NCI-H69 (cell line): ENCODE data around the gene BCL2L2.

ENCODE experiments used
- DNase-seq: peaks from one replicate; lab custom pipeline; 2025; lab: John Stamatoyannopoulos, UW

The BCL2L2 gene

DNA sequence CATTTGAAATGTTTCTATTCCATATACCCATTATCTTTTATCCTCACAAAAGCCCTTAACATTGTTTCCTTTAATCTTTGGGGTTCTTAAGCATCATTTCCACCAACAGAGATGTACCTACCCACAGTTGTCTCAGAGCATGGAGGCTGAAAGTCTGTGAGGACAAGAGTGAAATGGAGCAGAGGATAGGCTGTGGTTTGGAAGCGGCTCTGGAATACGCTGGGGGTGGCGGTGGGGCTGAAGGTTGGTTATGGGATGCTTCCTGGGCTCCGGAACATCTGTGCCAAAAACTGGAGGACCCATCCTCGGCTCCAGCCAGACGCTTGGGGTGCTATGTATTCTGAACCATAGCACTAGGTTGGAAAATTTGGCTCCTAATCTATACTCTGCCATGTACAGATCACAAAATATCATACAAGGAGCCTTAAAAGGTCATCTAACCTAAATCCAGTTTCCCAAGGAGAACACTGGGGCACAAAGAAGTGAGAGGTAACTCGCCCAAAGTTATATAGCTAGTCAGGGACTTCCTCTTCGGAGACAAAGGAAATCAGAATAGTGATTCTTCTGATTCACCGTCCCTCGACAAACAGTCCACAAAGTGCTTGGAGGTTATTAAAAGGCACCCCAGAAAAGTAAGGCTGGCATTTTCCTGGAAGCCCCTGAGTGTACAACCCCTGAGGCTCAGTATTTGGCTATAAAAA is 6.5 kb upstream of the BCL2L2 start:
- no peak for DNase-seq

DNA sequence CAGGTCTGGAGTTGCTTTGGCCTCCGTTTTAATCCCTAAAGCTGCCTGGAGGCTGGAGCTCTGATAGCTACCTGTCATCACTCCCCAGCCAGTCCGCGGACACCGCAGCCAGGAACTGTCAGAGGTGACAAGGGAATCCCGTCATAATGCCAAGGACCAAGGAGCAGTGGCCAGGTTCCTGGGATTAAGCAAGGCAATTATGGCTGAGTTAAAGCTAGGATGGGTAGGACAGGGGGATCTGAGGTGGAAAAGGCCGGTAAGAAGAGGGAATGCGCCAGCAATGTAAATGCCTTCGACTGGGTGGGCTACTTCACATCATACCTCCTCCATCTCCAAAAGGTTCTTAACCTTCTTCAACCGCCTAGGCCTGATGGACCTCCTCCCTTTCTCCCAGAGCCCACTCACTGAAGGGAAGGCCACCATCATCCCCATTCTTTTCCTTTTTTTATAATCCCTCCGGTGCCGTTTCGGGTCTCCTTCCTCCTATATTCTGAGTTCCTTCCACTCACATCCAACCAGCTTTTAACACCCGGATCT is 5.9 kb upstream of the BCL2L2 start:
- DNase-seq = peak; percentile 60

DNA sequence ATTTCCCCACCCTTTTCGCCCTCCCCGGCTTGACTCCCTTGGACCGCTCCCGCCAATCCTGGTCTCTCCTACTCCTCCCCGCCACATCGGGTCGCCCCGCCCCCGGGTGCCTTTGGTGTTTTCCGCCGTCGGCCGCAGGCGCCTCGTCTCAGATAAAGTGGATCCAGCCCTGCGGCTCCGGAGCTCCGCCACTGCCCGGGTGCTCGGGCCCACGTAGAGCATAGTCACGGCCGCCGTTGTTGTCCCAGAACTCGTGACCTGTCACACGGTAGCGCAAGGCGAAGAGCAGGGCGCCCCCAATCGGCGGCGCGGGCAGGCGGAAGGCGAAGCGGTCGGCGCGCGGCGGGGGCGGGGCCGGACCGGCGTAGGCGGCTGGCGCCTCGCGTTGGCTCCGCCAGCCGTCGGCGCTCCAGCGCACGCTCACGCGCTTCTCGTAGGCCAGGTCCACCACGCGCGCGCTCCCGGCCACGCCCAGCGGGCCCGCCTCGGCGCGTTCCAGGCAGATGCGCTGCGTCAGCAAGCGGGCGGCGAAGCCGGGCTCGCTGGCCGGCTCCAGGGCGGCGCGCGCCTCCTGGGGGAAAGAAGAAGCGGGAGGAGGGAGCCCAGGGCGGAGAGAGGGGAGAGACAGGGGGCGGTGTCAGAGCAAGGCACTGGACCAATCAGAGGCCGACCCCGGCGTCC is 5.2 kb upstream of the BCL2L2 start:
- DNase-seq = peak; percentile 100

DNA sequence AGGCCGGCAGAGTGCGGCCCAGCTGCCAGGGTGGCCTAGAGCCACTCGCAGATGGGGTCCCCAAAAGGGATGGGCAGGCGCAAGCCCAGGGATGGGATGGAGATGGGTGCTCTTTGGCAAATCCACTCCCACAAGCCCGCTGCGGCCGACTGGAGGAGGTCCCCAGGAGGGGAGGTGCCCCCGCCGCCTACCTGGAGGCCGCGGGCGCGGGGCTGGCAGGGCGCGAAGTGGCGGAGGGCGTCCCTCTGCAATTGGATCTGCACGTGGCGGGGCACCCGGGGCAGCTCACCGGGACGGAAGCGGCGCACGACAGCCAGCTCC is 4.7 kb upstream of the BCL2L2 start:
- DNase-seq = no peak

DNA sequence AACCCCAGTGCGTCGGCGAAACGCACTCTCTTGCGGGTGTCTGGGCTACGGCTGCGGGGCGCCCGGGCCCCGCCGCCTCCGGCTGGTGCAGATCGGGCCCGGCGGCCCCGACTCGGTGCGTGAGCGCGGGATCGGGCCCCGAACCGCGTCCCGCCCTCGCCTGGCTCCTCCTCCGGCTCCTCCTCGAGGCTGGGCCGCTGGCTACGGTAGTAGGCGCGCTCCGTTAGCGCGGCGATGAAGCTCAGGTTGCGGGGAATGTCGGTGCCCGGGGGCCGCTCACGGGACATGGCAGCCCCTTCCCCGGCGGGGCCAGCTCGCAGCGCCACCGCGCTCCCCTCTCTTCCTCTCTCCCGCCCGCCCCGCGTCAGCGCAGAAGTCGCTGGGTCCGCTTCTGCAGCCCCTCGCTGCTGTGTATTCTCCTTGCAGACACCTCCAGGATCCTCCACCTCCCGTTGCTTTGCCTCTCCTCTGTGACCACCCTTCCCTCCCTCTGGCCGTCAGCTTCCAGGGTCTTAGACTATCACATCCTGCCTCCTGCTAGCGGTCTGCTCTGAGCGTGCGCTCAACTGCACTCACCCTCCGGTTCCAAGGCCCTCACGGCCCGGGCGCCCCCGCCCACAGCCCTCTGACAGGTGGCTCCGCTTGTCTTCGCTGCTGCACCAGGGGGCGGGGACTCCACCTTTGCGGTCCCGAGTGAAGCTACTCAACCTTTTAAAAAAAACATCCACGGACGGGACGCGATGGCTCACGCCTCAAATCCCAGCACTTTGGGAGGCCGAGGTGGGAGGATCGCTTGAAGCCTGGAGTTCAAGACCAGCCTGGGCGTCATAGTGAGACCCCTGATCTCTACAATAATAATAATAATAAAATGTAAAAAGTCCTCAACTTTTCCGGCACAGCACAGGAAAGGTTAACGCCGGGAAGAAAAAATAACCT is 4.1 kb upstream of the BCL2L2 start, which contains the start of gene PPP1R3E:
TSS of gene PPP1R3E (minus strand) at position 570 of the 936 bp plus-strand sequence. CDS start at position 287, 283 bp downstream.
- DNase-seq = peak; percentile 87

DNA sequence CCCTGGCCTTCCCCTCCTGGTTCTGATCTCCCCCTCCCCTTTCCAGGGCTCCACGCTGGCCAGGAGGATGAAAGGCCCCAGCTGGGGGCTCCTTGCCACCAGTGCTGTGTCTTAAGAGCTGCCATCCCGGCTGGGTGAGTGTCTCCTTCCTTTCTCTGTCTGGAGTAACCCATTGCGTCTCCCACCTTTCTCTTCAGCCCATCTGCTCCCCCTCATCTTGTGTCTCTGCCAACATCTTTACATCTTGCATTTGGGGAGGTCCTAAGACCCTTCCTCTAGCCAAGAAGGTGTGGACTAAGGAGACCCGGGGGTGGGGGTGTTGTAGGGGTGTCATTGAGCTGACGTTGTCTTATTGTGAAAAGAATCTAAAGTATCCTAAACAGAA is 505 bp downstream of the BCL2L2 start:
- DNase-seq = no peak

DNA sequence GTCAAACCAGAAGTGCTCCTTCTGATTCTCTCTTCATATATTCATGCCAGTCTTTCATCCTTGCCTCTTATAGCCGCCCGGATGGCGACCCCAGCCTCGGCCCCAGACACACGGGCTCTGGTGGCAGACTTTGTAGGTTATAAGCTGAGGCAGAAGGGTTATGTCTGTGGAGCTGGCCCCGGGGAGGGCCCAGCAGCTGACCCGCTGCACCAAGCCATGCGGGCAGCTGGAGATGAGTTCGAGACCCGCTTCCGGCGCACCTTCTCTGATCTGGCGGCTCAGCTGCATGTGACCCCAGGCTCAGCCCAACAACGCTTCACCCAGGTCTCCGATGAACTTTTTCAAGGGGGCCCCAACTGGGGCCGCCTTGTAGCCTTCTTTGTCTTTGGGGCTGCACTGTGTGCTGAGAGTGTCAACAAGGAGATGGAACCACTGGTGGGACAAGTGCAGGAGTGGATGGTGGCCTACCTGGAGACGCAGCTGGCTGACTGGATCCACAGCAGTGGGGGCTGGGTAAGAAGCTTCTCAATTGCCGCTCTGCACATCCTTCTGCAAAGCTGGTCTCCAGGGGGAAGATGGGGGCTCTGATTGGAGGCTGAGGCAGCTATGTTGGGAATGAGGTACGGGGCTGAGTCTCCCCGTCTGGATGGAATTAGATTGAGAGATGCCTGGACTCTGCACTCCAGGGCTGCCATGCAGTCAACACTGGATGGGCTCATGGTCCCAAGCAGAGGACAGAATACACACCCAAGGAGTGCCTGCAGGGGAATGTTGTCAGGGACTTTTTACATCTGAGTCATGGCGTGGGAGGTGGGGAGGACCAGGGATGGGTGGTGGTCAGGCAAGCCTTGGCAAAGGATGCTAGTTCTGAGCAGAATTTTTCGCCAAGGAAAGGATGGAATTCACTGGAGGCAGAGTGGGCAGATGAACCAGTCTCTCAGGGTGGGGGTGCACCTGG is 1.3 kb downstream of the BCL2L2 start:
- no peak for DNase-seq

GRCh38 chr14:23308721-23309445 is 2.2 kb downstream of the BCL2L2 start:
- DNase-seq = no peak

DNA sequence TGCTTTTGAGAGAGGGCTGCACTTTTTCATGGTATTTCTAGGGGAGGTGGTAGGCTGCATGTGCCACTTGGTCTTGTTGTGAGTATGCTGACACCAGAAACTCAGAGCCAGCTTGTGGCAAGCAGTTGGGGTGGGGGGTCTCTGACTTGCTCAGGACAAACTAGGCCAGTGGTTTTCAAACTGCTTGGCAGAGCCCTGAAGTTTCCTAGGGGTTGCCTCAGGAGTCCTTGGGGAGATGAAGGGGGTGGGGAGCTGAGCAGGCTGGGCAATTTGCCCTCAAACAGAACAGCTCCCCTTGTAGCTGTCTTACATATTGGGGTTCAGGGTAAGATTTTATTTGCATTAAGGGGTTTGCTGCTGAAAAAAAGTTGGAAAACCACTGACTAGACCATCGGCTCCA is 3.9 kb downstream of the BCL2L2 start:
- DNase-seq = no peak

DNA sequence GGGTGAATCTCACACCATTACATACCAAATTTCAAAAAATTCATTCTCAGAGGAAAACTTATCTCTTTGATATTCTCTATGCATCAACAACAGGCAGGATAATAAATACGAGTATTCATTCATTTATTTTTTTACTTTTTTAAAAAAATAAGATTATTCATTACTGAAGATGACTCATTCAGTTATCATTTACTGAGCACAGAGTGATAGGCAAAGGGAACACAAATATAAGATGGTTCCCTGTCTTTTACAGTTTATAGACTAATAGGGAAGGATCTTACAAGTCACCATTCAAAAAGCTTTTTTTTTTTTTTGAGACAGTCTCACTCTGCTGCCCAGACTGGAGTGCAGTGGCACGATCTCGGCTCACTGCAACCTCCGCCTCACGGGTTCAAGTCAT is 9.7 kb downstream of the BCL2L2 start:
- no peak for DNase-seq

DNA sequence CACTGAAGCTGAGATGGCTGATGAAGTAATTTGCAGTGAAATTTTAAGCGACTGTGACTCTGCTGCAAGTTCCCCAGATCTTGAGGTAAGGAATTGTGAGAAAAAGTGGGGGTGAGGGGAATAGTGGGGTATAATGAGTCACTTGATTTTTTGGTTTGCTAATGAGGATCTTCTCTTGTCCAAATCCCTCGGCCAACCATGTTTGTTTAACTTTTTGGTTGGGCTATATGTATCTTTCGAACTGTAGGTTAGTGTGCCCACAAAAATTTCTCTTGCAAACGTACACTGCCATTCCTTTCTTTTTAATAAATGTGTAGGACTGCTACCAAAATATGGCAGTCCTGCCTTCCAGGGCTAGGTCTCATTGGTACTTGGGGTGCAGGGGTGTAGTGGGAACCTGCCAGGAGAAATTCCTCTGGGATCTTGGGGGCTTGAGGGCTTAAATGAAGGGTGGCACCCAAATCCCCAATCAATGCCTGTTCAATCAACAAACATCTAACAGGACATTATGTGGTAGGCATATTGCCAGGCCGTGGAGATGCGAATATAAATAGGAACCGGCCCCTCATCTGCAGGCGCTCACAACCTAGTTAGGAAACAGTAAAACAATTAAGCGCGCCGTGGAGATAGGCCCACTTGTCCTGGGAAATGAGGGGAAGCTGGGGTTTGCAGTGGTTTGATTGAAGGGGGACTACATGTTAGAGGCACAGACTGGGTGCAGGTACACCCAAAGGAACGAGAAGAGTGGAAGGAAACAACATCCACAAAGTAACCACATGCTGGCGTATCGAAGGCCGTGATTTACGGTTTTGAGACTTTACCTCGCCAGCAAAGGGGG is 13.3 kb downstream of the BCL2L2 start:
- no peak for DNase-seq

DNA sequence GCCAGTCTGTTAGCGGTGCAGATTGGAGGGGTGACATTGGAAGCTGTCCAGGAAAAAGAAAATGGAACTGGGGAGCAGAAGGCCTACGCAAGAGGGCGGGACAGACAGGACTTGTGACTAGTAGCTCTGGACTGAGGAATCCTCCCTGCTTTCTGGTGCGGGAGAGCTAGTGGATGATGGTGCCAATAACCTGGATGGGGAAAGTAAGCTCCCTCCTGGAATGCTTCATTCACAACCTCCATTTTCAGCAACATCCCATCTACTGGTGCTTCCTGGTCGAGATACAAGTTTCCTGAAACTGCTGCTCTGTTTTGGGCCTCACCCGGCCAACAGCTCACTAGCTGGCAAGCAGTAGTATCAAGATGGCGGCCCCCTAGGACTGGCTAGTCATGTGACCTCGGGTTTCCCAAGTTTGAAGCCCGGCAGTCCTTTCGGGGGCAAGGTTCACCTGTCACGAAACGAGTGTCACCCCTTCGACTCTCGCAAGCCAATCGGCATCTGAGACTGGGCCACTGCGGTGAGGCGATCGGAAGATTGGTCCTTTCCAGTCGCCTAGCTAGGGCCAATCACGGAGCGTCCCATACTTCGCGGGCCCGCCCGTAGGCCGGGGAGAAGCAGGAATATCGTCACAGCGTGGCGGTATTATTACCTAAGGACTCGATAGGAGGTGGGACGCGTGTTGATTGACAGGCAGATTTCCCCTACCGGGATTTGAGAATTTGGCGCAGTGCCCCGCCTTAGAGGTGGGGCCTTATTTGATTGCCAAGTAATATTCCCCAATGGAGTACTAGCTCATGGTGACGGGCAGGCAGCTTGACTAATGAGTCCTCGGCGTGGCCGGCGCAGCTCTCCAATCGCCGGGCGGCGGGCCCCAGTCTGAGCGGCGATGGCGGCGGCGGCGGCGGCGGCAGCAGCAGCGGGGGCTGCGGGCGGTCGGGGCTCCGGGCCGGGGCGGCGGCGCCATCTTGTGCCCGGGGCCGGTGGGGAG is 14.2 kb downstream of the BCL2L2 start, which contains the start of gene PABPN1:
TSS of gene PABPN1 (plus strand) at position 874 of the 988 bp plus-strand sequence. CDS start at position 887, 13 bp downstream.
- peak; percentile 100 for DNase-seq

DNA sequence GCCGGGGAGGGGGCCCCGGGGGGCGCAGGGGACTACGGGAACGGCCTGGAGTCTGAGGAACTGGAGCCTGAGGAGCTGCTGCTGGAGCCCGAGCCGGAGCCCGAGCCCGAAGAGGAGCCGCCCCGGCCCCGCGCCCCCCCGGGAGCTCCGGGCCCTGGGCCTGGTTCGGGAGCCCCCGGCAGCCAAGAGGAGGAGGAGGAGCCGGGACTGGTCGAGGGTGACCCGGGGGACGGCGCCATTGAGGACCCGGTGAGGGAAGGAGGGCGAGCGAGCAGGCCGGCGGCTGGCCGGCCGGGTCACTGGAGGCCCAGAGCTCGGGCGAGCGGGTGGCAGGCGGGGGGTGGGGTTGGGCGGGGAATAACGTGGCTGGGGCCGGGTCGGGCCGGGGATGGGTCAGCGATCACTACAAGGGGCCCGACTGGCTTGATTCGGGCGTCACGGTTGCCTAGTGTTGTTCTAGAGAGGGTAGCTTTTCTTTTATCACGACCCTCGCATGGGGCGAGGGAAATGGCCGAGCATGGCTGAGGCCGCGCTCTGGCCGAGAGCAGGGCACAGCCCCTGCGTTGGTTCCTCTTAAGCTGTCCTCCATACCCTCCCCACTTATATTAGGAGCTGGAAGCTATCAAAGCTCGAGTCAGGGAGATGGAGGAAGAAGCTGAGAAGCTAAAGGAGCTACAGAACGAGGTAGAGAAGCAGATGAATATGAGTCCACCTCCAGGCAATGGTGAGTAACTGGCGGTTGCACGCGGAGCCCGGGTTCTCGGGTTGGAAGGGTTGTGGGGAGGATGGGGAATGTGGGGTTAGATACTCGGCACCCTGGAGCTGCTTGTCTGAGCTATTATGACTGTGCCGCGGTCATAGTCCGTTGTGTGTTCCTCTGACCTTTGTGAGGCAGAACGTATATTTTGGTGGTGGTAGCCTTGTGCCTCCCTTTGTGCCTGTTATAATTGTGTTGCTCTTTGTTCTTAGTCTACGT is 15.2 kb downstream of the BCL2L2 start:
- peak; percentile 59 for DNase-seq

DNA sequence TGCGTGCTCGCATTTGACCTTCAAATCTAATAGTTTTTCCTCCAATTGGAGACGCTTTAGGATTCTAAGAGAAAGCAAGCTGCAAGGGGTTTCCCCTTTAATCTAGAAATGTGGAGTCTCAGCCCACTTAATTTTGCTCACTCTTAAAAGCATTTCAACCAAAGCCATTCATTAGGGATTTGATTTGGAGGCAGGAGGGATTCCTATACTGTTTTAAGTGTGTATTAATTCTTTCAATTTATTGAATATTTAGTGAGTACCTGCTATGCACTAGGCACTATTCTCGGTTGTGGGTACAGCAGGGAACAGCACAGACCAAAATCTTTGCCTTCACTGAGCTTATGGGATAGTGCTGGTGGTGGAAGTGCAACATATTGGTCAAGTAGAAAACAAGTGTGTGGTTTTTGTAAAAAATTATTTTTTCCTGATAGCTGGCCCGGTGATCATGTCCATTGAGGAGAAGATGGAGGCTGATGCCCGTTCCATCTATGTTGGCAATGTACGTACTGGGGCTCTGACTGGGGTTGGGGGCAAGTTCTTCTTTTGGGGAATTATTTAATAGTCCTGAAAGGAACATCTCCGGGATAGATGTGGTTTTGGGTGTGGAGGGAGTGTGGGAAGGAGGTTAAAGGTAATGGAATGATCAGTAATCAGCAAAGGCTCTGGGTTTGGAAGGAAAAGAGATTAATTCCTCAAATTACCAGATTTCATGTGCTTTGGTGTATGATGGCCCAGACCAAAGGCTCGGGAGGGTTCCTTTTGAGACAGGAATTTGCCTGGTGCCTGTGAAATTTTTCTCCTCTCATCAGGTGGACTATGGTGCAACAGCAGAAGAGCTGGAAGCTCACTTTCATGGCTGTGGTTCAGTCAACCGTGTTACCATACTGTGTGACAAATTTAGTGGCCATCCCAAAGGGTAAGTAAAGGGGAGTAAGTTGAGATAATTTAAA is 16.2 kb downstream of the BCL2L2 start:
- no peak for DNase-seq

- DNase-seq = no peak
Measured at GRCh38 chr14:23323838-23324454, 17.3 kb downstream of the BCL2L2 start.
